Measurements from ENCODE around the gene ZNF737. TPM values are rescaled to one million over a fixed set of nuclear protein-coding genes. Genes with fewer than 3 reads are reported as not detected.

ZNF737 gene
- total and polyA plus RNA-seq, 2 of the 13 experiments (the other 11 are each of a cell fraction or from before 2014, with no cell fraction given), result 2.0 to 5.0 TPM

GRCh38 chr19:20612711-20613316 lies 47.2 kb upstream of the ZNF737 start:
- intact Hi-C loops (cut with micrococcal nuclease; ENCODE audit: unreplicated experiment), result no loop called here
- peaks cover 73% of the 10 kb centered on the region for H3K9me3 ChIP-seq (ENCODE audit: low read length)
- no peaks in the 10 kb centered on the region for H3K4me1 ChIP-seq (ENCODE audit: insufficient read depth, low read length)
- TF ChIP-seq ZBTB37 (CRISPR knock-in tag; IDR thresholded peaks at IDR 0.05), result no peak
- peak; percentile 74 for TF ChIP-seq ZNF652 (CRISPR knock-in tag; IDR thresholded peaks at IDR 0.05; ENCODE audit: borderline replicate concordance, low read depth)
- TF ChIP-seq MED13 (CRISPR knock-in tag; IDR thresholded peaks at IDR 0.05), result no peak
- H3K36me3 ChIP-seq (replicated peaks in 1 of 2; ENCODE audit: control insufficient read depth in 1 of 2, insufficient read depth in 2 of 2, low read length in 2 of 2), result no peaks in the 10 kb centered on the region
- in situ Hi-C loops (cut with HindIII; ENCODE audit: extremely low pct_ligation_motif_present, low pct_unique_long_range_greater_than_20kb), result no loop called here
- CTCF ChIA-PET (ENCODE audit: low intra/inter-chr PET ratio, low total read pairs), result no interaction called here
- H3K4me3 ChIP-seq (replicated peaks in 1 of 3; ENCODE audit: insufficient read depth in 1 of 3, low read depth in 2 of 3, low read length in 3 of 3), result peak overlapping the region; percentile 51 to 56 (median 51)
- no peak for FAIRE-seq
- no peak overlapping the region for H3K27ac ChIP-seq (ENCODE audit: extremely low read length, insufficient read depth, low read length)
- 12% methylated on average over 4 of the region's 5 CpGs for WGBS (ENCODE audit: low lambda C conversion rate)
- no peaks in the 10 kb centered on the region for H3K27me3 ChIP-seq (ENCODE audit: control insufficient read depth in 1 of 2, insufficient read depth in 2 of 2, low read length in 2 of 2)
- no TSS peak for BruUV-seq (replicated peaks)
- no peak overlapping the region for H2AFZ ChIP-seq (ENCODE audit: low read length)
- ATAC-seq, result peak; percentile 67
- H3K79me2 ChIP-seq (ENCODE audit: insufficient read depth, low read length), result no peaks in the 10 kb centered on the region
- POLR2A ChIA-PET, result interaction anchor here (1.4 kb wide), 1 partner anchor 47 kb away, joined by 3 read pairs; the partner anchor contains the start of gene ZNF737
- peak overlapping the region; percentile 6; the same call in 1 of the 2 replicates for H3K9ac ChIP-seq (ENCODE audit: insufficient read depth, low read depth, low read length)
- no peak for DNase-seq (ENCODE audit: low spot score)
- H3K4me2 ChIP-seq (ENCODE audit: low read depth, low read length), result peak overlapping the region; percentile 70
- H4K20me1 ChIP-seq (ENCODE audit: insufficient read depth, low read length), result no peaks in the 10 kb centered on the region

GRCh38 chr19:20611866-20612265 lies 46.3 kb upstream of the ZNF737 start:
- in situ Hi-C loops (cut with HindIII; ENCODE audit: extremely low pct_ligation_motif_present, low pct_unique_long_range_greater_than_20kb), result no loop called here
- H3K27me3 ChIP-seq (ENCODE audit: control insufficient read depth in 1 of 2, insufficient read depth in 2 of 2, low read length in 2 of 2), result no peaks in the 10 kb centered on the region
- ATAC-seq, result no peak
- H2AFZ ChIP-seq (ENCODE audit: low read length), result no peak overlapping the region
- H3K4me1 ChIP-seq (ENCODE audit: insufficient read depth, low read length), result no peaks in the 10 kb centered on the region
- peaks cover 72% of the 10 kb centered on the region for H3K9me3 ChIP-seq (ENCODE audit: low read length)
- no peak overlapping the region for H3K9ac ChIP-seq (ENCODE audit: insufficient read depth, low read depth, low read length)
- POLR2A ChIA-PET, result no interaction called here
- BruUV-seq (replicated peaks), result no TSS peak
- peak overlapping the region; percentile 70 for H3K4me2 ChIP-seq (ENCODE audit: low read depth, low read length)
- H3K79me2 ChIP-seq (ENCODE audit: insufficient read depth, low read length), result no peaks in the 10 kb centered on the region
- no peak for FAIRE-seq
- H4K20me1 ChIP-seq (ENCODE audit: insufficient read depth, low read length), result no peaks in the 10 kb centered on the region
- DNase-seq (ENCODE audit: low spot score), result no peak
- WGBS (ENCODE audit: low lambda C conversion rate), result 57% methylated on average over 6 of the region's 6 CpGs
- intact Hi-C loops (cut with micrococcal nuclease; ENCODE audit: unreplicated experiment), result no loop called here
- H3K27ac ChIP-seq (ENCODE audit: extremely low read length, insufficient read depth, low read length), result no peak overlapping the region
- H3K4me3 ChIP-seq (replicated peaks in 1 of 3; ENCODE audit: insufficient read depth in 1 of 3, low read depth in 2 of 3, low read length in 3 of 3), result peak overlapping the region in 2 of 3 experiments; percentile 23 to 56; a peak in 4 of 6 replicates
- H3K36me3 ChIP-seq (replicated peaks in 1 of 2; ENCODE audit: control insufficient read depth in 1 of 2, insufficient read depth in 2 of 2, low read length in 2 of 2), result no peaks in the 10 kb centered on the region
- CTCF ChIA-PET (ENCODE audit: low intra/inter-chr PET ratio, low total read pairs), result no interaction called here
- no peak for TF ChIP-seq CBFB (CRISPR knock-in tag; IDR thresholded peaks at IDR 0.05)
- TF ChIP-seq, protein P1, sequence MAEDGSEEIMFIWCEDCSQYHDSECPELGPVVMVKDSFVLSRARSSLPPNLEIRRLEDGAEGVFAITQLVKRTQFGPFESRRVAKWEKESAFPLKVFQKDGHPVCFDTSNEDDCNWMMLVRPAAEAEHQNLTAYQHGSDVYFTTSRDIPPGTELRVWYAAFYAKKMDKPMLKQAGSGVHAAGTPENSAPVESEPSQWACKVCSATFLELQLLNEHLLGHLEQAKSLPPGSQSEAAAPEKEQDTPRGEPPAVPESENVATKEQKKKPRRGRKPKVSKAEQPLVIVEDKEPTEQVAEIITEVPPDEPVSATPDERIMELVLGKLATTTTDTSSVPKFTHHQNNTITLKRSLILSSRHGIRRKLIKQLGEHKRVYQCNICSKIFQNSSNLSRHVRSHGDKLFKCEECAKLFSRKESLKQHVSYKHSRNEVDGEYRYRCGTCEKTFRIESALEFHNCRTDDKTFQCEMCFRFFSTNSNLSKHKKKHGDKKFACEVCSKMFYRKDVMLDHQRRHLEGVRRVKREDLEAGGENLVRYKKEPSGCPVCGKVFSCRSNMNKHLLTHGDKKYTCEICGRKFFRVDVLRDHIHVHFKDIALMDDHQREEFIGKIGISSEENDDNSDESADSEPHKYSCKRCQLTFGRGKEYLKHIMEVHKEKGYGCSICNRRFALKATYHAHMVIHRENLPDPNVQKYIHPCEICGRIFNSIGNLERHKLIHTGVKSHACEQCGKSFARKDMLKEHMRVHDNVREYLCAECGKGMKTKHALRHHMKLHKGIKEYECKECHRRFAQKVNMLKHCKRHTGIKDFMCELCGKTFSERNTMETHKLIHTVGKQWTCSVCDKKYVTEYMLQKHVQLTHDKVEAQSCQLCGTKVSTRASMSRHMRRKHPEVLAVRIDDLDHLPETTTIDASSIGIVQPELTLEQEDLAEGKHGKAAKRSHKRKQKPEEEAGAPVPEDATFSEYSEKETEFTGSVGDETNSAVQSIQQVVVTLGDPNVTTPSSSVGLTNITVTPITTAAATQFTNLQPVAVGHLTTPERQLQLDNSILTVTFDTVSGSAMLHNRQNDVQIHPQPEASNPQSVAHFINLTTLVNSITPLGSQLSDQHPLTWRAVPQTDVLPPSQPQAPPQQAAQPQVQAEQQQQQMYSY (CRISPR knock-in tag; IDR thresholded peaks at IDR 0.05), result no peak
- TF ChIP-seq KDM1A (CRISPR knock-in tag; IDR thresholded peaks at IDR 0.05), result no peak
- TF ChIP-seq ISX (CRISPR knock-in tag; conservative IDR thresholded peaks at IDR 0.05), result no peak
- TF ChIP-seq DNMT1 (CRISPR knock-in tag; IDR thresholded peaks at IDR 0.05), result no peak
- TF ChIP-seq EP300 (IDR thresholded peaks at IDR 0.05; ENCODE audit: low read depth in 2 of 2, low read length in 2 of 2), result no peak
- TF ChIP-seq EP300 (CRISPR knock-in tag; IDR thresholded peaks at IDR 0.05; ENCODE audit: borderline replicate concordance), result no peak
- TF ChIP-seq ZNF883 (CRISPR knock-in tag; IDR thresholded peaks at IDR 0.05; ENCODE audit: not compliant biosample characterization), result no peak
- no peak for TF ChIP-seq RBM39 (IDR thresholded peaks at IDR 0.05; ENCODE audit: low read depth, low read length, poor library complexity, severe bottlenecking)
- TF ChIP-seq RNF2 (conservative IDR thresholded peaks at IDR 0.05; ENCODE audit: low read depth), result no peak
- no peak for TF ChIP-seq HOXA7 (CRISPR knock-in tag; IDR thresholded peaks at IDR 0.05)
- TF ChIP-seq ZFP36L1 (CRISPR knock-in tag; IDR thresholded peaks at IDR 0.05), result no peak

Measured in HepG2 (cell line).